OCI-LY7 (cell line): ENCODE results near the gene SBNO1. TPM values are rescaled to one million over a fixed set of nuclear protein-coding genes. Genes with fewer than 3 reads are reported as not detected.

Experiments used
- BruUV-seq: library from RNA; stranded (reverse); fragments of 400-500 nt; replicated peaks from 2 replicates; lab custom pipeline; 2021; lab: Mats Ljungman, UMichigan
- CTCF ChIA-PET: fragments of 300-600 bp; sonication (Branson Sonifier 250); formaldehyde crosslinking; loops from one replicate; lab custom pipeline; 2022; ENCODE audit warnings: antibody characterized with exemption; ENCODE audit not compliant: unreplicated experiment; lab: Charles Lee
- POLR2A ChIA-PET: fragments of 300-600 bp; sonication (Branson Sonifier 250); formaldehyde crosslinking; loops from one replicate; lab custom pipeline; 2022; ENCODE audit warnings: antibody characterized with exemption; lab: Charles Lee
- DNase-seq: peaks from one replicate; pipeline ENCODE4 v3.0.0-alpha.2; 2015; ENCODE audit warnings: low spot score
- H2AFZ ChIP-seq: fragments of 200-600 bp; sonication (generic), shearing (Covaris generic); 2 replicates; pipeline ENCODE4 v1.6.1; 2014; ENCODE audit warnings: mild to moderate bottlenecking, antibody characterized with exemption, low read length, moderate library complexity
- H3K27ac ChIP-seq: fragments of 200-600 bp; sonication (generic); 2 replicates; pipeline ENCODE4 v1.5.1; 2014; ENCODE audit warnings: mixed run types, low read depth, mild to moderate bottlenecking, moderate library complexity, low read length, inconsistent platforms; ENCODE audit not compliant: poor library complexity, severe bottlenecking
- H3K36me3 ChIP-seq: fragments of 200-600 bp; sonication (generic); 2 replicates; pipeline ENCODE4 v1.6.1; 2014; ENCODE audit warnings: mild to moderate bottlenecking, antibody characterized with exemption, low read length, moderate library complexity, mixed read lengths; ENCODE audit not compliant: insufficient read depth
- H3K4me1 ChIP-seq: fragments of 200-600 bp; sonication (generic); 2 replicates; pipeline ENCODE4 v1.5.1; 2014; ENCODE audit warnings: mild to moderate bottlenecking, low read length; ENCODE audit not compliant: insufficient read depth, poor library complexity, severe bottlenecking
- H3K4me2 ChIP-seq: fragments of 200-600 bp; sonication (generic); 2 replicates; pipeline ENCODE4 v1.6.1; 2014; ENCODE audit warnings: mild to moderate bottlenecking, low read length
- H3K4me3 ChIP-seq: fragments of 200-600 bp; sonication (generic); 2 replicates; pipeline ENCODE4 v1.5.1; 2014; ENCODE audit warnings: mild to moderate bottlenecking, low read depth, low read length; ENCODE audit not compliant: poor library complexity, severe bottlenecking
- H3K79me2 ChIP-seq: fragments of 200-600 bp; sonication (generic); 2 replicates; pipeline ENCODE4 v1.6.1; 2016; ENCODE audit warnings: low read depth, mild to moderate bottlenecking, low read length, moderate library complexity, mixed read lengths; ENCODE audit not compliant: insufficient read depth
- H3K9me2 ChIP-seq: fragments of 200-600 bp; sonication (generic); 2 replicates; pipeline ENCODE4 v1.6.1; 2016; ENCODE audit warnings: mild to moderate bottlenecking, low read length, mixed read lengths; ENCODE audit not compliant: insufficient read depth
- H3K9me3 ChIP-seq: fragments of 200-600 bp; sonication (generic); 2 replicates; pipeline ENCODE4 v1.6.1; 2014; ENCODE audit warnings: mild to moderate bottlenecking, mixed run types, low read length, mixed read lengths
- H4K20me1 ChIP-seq: fragments of 200-600 bp; sonication (generic); 2 replicates; pipeline ENCODE4 v1.6.1; 2014; ENCODE audit warnings: mild to moderate bottlenecking, antibody characterized with exemption, low read length, moderate library complexity, mixed read lengths; ENCODE audit not compliant: insufficient read depth
- EZH2phosphoT487 ChIP-seq: fragments of 200-600 bp; sonication (generic); IDR thresholded peaks from 2 replicates; pipeline ENCODE4 v1.6.1; 2018; ENCODE audit warnings: low read depth, borderline replicate concordance, mild to moderate bottlenecking, mixed run types, antibody characterized with exemption, low read length, moderate library complexity, mixed read lengths
- intact Hi-C: fragments of 100-400 bp; cut with micrococcal nuclease; formaldehyde crosslinking; loops from one replicate; pipeline ENCODE4 v1.10.0; 2022; ENCODE audit not compliant: unreplicated experiment
- total RNA-seq, 2 experiments: library from RNA; depleted of rRNA in 1 of 2; stranded (reverse); fragments of >200 nt in 1 of 2; shearing (Covaris generic) in 1 of 2; gene quantifications; 2 replicates each; pipeline ENCODE4 v1.2.3, GENCODE V29; 2014 to 2022
- TF ChIP-seq, protein P1 (sequence below): fragments of 200-600 bp; sonication (generic); conservative IDR thresholded peaks from 2 replicates; pipeline ENCODE4 v1.5.1; 2014; ENCODE audit warnings: mild to moderate bottlenecking, antibody characterized with exemption, low read length, moderate library complexity, mixed read lengths

SBNO1 gene
- total RNA-seq, 2 experiments from 2014 or later: 23.7 to 57.3 TPM

DNA sequence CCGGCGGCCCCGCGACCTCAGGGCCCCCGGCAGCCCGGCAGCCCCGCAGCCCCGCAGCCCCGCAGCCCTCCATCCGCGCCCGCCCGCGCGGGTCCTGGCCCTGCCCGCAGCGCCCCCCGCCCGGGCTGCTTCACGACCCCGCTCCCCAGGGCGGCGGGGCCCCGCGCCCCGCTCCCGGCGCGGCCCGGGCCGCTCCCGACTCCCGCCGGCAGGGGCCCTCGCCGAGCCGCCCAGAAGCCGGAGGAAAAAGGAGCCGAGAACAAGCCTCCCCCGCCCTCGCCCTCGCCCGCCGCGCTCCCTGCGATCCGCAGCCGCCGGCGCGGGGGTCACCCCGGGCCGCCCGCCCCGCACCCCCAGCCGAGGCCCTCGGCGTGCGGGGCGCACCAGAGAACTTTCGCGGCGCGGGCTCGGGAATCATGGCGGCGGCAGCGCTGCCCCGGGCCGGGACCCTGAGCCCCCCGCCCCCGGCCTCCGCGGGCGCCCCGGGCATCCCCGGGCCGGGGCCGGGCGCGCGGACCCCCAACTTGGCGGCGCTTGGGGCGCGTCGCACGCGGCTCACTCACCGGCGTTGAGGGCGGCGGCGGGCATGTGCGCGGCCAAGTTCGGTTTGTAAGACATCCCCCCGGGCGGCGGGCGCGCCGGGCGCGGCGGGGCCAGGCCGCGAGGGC is 93.5 kb downstream of the SBNO1 start:
- DNase-seq: peak; percentile 83

DNA sequence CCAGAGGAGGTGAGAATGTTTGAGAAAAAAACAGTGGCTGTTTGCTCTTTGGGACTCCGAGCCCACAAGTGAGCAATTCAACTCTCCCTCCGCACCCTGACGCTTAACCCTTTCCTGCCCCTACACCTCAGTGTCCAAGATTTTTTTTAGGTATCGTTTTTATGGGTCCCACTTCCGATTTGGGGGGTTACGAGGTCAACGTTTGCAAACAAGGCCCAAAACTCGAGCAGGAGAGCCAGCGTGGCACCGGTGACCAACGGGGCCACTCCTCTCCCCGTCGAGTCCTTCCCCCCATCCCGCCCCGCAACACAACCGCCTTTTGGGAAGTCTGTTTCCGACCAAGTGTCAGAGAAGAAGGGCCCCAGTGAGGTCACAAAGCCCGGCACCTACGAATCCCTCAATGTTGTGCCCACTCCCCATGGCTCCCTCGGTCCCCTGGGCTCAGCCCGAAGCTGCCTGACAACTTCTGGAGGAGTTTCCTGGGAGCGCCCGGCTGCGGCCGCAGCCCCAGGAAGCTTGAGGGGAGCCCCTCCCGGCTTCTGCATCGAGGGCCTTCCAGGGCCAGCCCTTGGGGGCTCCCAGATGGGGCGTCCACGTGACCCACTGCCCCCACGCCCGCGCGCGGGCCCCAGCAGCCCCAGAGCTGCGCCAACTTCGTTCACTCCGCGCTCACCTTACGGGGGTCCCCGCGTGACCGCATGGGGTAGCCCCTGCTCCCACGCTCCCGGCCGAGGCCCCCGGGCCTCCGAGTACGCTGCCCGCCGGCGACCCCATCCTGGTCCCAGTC is 94.2 kb downstream of the SBNO1 start:
- TF ChIP-seq EZH2phosphoT487: no peak
- TF ChIP-seq, protein P1, sequence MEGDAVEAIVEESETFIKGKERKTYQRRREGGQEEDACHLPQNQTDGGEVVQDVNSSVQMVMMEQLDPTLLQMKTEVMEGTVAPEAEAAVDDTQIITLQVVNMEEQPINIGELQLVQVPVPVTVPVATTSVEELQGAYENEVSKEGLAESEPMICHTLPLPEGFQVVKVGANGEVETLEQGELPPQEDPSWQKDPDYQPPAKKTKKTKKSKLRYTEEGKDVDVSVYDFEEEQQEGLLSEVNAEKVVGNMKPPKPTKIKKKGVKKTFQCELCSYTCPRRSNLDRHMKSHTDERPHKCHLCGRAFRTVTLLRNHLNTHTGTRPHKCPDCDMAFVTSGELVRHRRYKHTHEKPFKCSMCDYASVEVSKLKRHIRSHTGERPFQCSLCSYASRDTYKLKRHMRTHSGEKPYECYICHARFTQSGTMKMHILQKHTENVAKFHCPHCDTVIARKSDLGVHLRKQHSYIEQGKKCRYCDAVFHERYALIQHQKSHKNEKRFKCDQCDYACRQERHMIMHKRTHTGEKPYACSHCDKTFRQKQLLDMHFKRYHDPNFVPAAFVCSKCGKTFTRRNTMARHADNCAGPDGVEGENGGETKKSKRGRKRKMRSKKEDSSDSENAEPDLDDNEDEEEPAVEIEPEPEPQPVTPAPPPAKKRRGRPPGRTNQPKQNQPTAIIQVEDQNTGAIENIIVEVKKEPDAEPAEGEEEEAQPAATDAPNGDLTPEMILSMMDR: no peak
- DNase-seq: peak; percentile 37
- no peaks in the 10 kb centered on the region for H4K20me1 ChIP-seq
- intact Hi-C loops: loop anchor here (2.0 kb wide), 1 partner anchor 198 kb away; no protein-coding TSS in a partner anchor
- H3K9me2 ChIP-seq: no peaks in the 10 kb centered on the region
- H3K9me3 ChIP-seq: no peaks in the 10 kb centered on the region
- ChIA-PET CTCF (interaction anchor here (0.6 kb wide), 2 partner anchors 95 to 389 kb away, joined by 3 read pairs; no protein-coding TSS in a partner anchor), POLR2A (interaction anchor here (1.0 to 1.5 kb wide), 3 partner anchors 8 to 328 kb away, joined by 3 to 7 read pairs (median 5); partner anchors contain the start of gene MTRFR)
- peak overlapping the region; percentile 27 for H3K27ac ChIP-seq
- peak overlapping the region; percentile 45; the same call in 1 of the 2 replicates for H2AFZ ChIP-seq
- H3K4me2 ChIP-seq: peak overlapping the region; percentile 80
- peaks cover 1% of the 10 kb centered on the region; the same call in 1 of the 2 replicates for H3K36me3 ChIP-seq
- H3K79me2 ChIP-seq: peaks cover 11% of the 10 kb centered on the region; the same call in 1 of the 2 replicates
- H3K4me1 ChIP-seq: peaks cover 21% of the 10 kb centered on the region
- H3K4me3 ChIP-seq: peak overlapping the region; percentile 77
- BruUV-seq: no TSS peak

More for the DNA sequence above, 93.5 kb downstream of the SBNO1 start:
- Histone ChIP-seq H3K27ac (no peak overlapping the region), H3K4me3 (peak overlapping the region; percentile 77), H3K9me2 (no peaks in the 10 kb centered on the region), H3K9me3 (no peaks in the 10 kb centered on the region), H2AFZ (peak overlapping the region; percentile 45; the same call in 1 of the 2 replicates), H3K36me3 (no peaks in the 10 kb centered on the region; the same call in 1 of the 2 replicates), H3K79me2 (peaks cover 11% of the 10 kb centered on the region; the same call in 1 of the 2 replicates), H3K4me2 (peak overlapping the region; percentile 80), H4K20me1 (no peaks in the 10 kb centered on the region), H3K4me1 (peaks cover 21% of the 10 kb centered on the region)
- BruUV-seq: no TSS peak
- intact Hi-C loops: loop anchor here (1.0 to 2.0 kb wide), 5 partner anchors 38 to 330 kb away; partner anchors contain the start of genes MPHOSPH9 and MTRFR
- TF ChIP-seq, protein P1: no peak; the same call in 1 of the 2 replicates
- TF ChIP-seq EZH2phosphoT487: no peak
- ChIA-PET POLR2A (interaction anchor here (1.5 kb wide), 1 partner anchor 38 kb away, joined by 5 read pairs; the partner anchor contains the start of gene MTRFR), CTCF (no interaction called here)
